ENCODE results near the gene SOCS1. TPM values are rescaled to one million over a fixed set of nuclear protein-coding genes. Genes with fewer than 3 reads are reported as not detected.

SOCS1 gene
- total and polyA plus RNA-seq, 2 donors (not counting 1 experiment from before 2014, with no cell fraction given): 29.7 to 107 TPM

DNA sequence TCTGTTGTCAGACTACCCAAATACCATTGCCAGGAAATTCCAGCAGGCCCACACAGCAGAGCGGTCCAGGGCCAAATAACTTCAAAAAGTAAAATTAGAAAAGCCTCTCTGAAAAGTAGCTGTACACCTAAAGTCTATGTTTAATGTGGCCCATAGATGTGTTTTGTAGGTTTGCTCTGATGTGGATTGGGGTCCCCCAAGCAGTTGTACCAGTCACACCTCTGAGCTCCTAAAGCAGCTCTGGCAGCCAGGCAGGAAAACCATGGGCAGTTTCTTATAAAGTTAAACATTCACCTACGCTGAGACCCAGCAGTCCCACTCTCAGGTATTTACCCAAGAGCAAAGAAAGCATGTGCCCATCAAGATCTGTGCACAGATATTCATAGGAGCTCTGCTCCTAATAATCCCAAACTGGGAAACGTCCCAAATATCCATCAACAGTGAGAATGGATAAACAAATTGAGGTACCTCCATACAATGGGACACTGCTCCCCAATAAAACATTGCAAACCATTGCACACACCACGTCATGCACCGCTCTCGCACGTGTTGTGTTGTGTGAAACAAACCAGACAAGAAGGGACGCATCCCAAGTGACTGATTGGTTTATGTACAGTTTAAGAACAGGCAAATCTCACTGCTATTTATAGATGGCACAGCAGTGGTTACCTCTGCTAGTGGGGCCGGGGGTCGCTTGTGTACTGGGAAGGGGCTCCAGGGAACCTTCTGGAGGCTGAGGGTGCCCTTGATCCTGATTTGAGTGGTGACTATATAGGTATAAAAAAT is 40.9 kb upstream of the SOCS1 start:
- ATAC-seq (ENCODE audit: low read depth): no peak

More for the DNA sequence above, 40.9 kb upstream of the SOCS1 start:
- Histone ChIP-seq H3K4me2 (replicated peaks; ENCODE audit: low read depth, low read length, poor library complexity, severe bottlenecking) (peak overlapping the region; percentile 76), H3K36me3 (replicated peaks in 1 of 2; ENCODE audit: control extremely low read depth in 1 of 2, control insufficient read depth in 1 of 2, extremely low read depth in 1 of 2, insufficient read depth in 2 of 2, low read length in 1 of 2) (no peaks in the 10 kb centered on the region), H4K20me1 (ENCODE audit: control insufficient read depth, insufficient read depth, low read length, poor library complexity, severe bottlenecking) (no peaks in the 10 kb centered on the region), H3K4me3 (ENCODE audit: control extremely low read depth in 1 of 5, extremely low read depth in 1 of 5, insufficient read depth in 1 of 5, low read depth in 2 of 5, low read length in 4 of 5) (peak overlapping the region in 4 of 5 experiments; percentile 0 to 41 (median 25)), H3K9me3 (ENCODE audit: control extremely low read depth in 1 of 3, control insufficient read depth in 2 of 3, insufficient read depth in 1 of 3, low read length in 2 of 3) (no peaks in the 10 kb centered on the region), H3K9ac (ENCODE audit: low read length) (peak overlapping the region; percentile 45), H3K27ac (ENCODE audit: low read length in 2 of 2) (peak overlapping the region in 1 of 2 donors; percentile 50), H2AFZ (ENCODE audit: insufficient read depth, low read depth, low read length, poor library complexity, severe bottlenecking) (no peak overlapping the region), H3K79me2 (ENCODE audit: control insufficient read depth, insufficient read depth, low read length) (no peaks in the 10 kb centered on the region), H3K4me1 (ENCODE audit: control insufficient read depth in 2 of 2, insufficient read depth in 2 of 2, low read length in 2 of 2) (peaks cover 61 to 66% of the 10 kb centered on the region in 2 donors), H3K27me3 (replicated peaks in 1 of 4; ENCODE audit: control extremely low read depth in 1 of 4, control insufficient read depth in 3 of 4, insufficient read depth in 4 of 4, low read length in 3 of 4) (peaks cover 0 to 4% (median 0%) of the 10 kb centered on the region in 4 experiments)
- ChIA-PET POLR2A (interaction anchor here (0.6 to 4.5 kb wide), 19 partner anchors 10 to 531 kb away, joined by 3 to 118 read pairs (median 5); partner anchors contain the start of gene SOCS1), CTCF (interaction anchor here (0.7 to 4.3 kb wide), 31 partner anchors 10 to 385 kb away, joined by 3 to 136 read pairs (median 5); partner anchors contain the start of genes DEXI, RMI2 and SOCS1)
- no peaks in the 10 kb centered on the region for H3K9me3 Mint-ChIP-seq (ENCODE audit: insufficient read depth)
- H3K4me3 Mint-ChIP-seq: peak overlapping the region; percentile 67
- no peak for DNase-seq
- peak overlapping the region; percentile 93 for H3K27ac Mint-ChIP-seq
- TF ChIP-seq EZH2 (IDR thresholded peaks at IDR 0.05; ENCODE audit: borderline replicate concordance, insufficient read depth, low read depth, low read length, poor library complexity, severe bottlenecking): no peak
- TF ChIP-seq, protein P1, sequence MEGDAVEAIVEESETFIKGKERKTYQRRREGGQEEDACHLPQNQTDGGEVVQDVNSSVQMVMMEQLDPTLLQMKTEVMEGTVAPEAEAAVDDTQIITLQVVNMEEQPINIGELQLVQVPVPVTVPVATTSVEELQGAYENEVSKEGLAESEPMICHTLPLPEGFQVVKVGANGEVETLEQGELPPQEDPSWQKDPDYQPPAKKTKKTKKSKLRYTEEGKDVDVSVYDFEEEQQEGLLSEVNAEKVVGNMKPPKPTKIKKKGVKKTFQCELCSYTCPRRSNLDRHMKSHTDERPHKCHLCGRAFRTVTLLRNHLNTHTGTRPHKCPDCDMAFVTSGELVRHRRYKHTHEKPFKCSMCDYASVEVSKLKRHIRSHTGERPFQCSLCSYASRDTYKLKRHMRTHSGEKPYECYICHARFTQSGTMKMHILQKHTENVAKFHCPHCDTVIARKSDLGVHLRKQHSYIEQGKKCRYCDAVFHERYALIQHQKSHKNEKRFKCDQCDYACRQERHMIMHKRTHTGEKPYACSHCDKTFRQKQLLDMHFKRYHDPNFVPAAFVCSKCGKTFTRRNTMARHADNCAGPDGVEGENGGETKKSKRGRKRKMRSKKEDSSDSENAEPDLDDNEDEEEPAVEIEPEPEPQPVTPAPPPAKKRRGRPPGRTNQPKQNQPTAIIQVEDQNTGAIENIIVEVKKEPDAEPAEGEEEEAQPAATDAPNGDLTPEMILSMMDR (IDR thresholded peaks at IDR 0.05): no peak
- no peaks in the 10 kb centered on the region for H3K27me3 Mint-ChIP-seq
- H3K4me1 Mint-ChIP-seq: peaks cover 71% of the 10 kb centered on the region
- intact Hi-C loops (cut with micrococcal nuclease): loop anchor here (1.0 to 2.0 kb wide), 7 partner anchors 14 to 73 kb away; partner anchors contain the start of genes RMI2 and SOCS1
- WGBS (ENCODE audit: insufficient coverage): 28% methylated on average over 3 of the region's 10 CpGs

Data from B cell (primary cell).